Non-pigmented ciliary epithelial cell (primary cell): ENCODE results near the gene CCDC38.

Experiments
- DNase-seq: peaks from one replicate; pipeline ENCODE4 v3.0.0-alpha.2; 2010; ENCODE audit warnings: low read depth

Gene CCDC38

DNA sequence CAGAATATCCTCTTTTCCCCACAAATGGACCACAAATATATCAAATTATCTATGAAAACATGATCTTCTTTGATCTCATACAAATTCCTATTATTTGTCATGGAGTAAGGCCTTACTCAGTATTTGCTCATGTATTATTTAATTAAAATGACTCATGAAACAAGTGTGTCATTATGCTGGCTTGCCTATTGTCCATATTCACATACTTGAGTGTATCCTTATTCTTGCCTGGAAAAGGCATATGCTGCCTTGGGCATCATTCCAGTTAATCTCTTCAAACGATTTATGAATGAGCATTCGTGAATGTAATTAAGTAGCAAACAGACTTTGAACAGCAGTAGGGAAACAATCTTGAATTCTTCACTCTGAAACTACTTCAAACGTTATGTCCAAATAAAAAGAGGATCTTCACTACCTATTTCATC lies 106.2 kb downstream of the CCDC38 start:
- DNase-seq: no peak

DNA sequence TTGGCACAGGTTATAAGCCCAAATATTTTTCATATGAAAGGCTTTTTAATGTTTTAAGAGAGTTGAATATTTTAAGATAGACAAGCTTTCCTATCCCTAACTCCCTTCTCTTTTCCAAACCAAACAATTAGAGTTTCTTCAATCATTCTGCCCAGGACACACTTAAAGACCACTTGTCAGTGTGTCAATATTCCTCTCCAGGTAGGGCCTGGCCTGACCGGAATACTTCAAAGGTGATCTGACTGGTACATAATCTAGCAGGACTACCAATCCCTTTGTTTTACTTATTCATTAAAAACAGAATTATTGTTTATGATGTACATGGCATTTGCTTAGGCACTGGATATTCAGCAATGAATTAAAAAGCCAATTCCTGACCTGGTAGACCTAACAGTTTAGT lies 107.8 kb downstream of the CCDC38 start:
- DNase-seq: no peak

DNA sequence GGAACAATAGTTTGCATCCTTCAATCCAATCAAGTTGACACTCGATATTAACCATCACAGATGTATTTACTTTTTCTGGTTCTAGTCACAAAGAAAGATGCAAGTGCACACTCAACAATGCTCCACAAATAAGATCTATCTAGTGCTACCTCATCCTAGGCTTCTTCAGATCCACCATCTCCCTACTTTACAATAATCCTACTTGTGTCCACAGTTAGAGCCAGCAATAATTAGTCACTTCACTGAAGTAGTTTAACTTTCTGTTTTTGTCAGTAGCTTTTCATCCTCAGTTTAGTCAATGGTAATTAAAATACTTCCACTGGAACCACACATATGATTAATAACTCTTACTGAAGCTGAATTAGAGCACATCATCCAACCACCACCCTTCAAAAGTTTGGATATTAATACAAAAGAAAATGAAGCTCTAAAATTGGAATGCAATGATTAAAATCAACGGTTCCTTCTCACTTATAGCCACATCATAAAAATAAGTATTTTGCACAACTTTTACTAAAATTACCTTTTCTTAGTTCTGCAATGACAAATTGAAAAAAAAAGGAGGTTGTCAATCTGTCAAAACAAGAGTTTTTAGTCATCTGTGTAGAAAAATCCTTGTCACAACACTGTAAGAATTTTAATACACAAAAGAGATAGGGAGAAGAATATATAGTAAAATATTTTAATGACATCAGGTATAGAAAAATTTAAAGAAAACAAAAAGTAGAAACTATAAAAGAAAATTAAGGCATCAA lies 111.9 kb downstream of the CCDC38 start:
- no peak for DNase-seq

DNA sequence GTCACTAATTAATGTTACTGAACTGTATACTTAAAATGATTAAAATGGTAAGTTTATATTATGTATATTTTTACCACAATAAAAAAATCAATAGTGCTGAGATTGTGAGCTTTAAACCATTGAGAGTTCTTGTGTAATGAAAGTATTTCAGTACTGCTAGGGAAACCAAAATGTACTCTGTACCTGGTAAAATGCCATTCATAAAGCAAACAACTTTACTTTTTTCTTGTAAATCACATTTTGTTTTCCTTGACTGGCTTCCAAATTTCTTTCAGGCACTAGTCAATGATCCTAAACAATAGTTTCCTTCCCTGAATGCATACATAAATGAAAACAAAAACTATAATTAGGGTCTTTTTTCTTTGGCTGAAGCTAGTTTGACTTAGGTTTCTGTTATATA lies 113.0 kb downstream of the CCDC38 start:
- no peak for DNase-seq

GRCh38 chr12:95820096-95820703 lies 122.2 kb downstream of the CCDC38 start:
- no peak for DNase-seq
